Iris pigment epithelial cell (primary cell): ENCODE results near the gene ST3GAL3.
"Not testable (repeated sequence)": the region's sequence is repeated elsewhere in the genome, so short reads cannot be mapped to it uniquely, and the experiment has no call there.

Experiments
- DNase-seq: peaks from one replicate; pipeline ENCODE4 v3.0.0-alpha.2; 2011; ENCODE audit warnings: low read depth

Gene ST3GAL3

GRCh38 chr1:43822040-43822690, 114.8 kb downstream of the ST3GAL3 start:
- DNase-seq, result peak; percentile 78

DNA sequence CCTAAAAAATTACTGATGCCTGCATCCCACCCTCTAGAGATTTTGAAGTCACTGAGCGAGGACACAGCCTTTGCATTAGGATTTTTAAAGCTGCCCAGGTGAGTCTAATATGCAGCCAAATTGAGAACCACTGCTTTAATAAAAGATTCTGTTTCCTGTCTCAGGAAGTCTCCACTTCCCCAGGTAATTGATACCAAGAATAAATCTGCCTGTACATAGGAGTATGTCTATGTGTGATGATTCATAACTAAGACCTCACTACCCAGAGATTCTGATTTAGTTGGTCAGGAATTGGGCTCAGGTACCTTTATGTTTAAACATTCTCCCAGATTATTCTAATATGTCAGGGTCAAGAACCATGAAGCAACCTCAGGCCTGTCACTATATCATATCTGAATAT, 117.5 kb downstream of the ST3GAL3 start:
- no peak for DNase-seq

DNA sequence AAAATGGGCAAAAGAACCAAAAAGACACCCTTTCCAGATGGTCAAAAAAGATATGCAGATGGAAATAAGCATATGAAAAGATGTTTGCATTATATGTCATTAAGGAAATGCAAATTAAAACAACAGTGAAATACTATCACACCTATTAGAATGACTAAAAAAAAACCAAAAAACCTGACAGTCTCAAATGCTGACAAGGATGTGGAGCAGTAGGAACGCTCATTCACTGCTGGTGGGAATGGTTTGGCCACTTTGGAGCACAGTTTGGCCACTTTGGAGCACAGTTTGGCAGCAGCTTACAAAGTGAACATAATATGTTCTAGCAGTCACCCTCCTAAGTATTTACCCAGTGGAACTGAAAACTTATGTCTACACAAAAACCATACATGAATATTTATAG, 121.2 kb downstream of the ST3GAL3 start:
- no peak for DNase-seq

GRCh38 chr1:43830802-43831201, 123.5 kb downstream of the ST3GAL3 start:
- no peak for DNase-seq

DNA sequence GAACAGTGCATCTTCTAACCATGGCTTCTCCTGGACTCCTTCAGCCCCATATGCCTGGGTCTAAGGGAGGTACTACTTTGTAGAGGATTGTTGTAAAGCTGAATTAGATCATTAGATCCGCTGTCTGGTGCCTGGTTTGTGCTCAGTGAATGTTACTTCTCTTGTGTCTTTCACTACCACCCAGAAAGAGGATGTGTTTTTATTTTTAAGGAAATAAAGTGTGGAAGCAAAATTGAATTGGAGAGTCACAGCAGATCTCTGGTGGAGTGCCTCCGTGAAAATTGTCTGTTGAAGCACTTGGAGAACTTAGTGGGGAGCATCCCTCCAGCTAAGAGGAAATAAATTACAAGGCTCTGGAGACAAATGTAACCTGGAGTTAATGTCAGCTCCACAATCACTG, 124.5 kb downstream of the ST3GAL3 start:
- no peak for DNase-seq

GRCh38 chr1:43832255-43832654, 124.9 kb downstream of the ST3GAL3 start:
- no peak for DNase-seq

- no peak for DNase-seq
Observed at GRCh38 chr1:43832998-43833397, 125.7 kb downstream of the ST3GAL3 start.

DNA sequence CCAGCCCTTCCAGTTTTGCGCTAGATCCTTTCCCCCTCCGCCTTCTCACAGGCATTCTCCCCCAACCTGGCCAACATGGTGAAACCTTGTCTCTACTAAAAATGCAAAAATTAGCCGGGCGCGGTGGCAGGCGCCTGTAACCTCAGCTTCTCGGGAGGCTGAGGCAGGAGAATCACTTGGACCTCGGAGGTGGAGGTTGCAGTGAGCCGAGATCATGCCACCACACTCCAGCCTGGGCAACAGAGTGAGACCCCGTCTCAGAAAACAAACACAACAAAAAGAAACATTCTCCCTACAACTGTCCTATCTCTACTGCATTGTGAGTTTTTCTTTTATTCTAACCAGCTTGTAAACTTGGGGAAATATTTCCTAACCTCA, 126.6 kb downstream of the ST3GAL3 start:
- not testable (repeated sequence) for DNase-seq

GRCh38 chr1:43834280-43835081, 127.1 kb downstream of the ST3GAL3 start:
- peak; percentile 45 for DNase-seq

DNA sequence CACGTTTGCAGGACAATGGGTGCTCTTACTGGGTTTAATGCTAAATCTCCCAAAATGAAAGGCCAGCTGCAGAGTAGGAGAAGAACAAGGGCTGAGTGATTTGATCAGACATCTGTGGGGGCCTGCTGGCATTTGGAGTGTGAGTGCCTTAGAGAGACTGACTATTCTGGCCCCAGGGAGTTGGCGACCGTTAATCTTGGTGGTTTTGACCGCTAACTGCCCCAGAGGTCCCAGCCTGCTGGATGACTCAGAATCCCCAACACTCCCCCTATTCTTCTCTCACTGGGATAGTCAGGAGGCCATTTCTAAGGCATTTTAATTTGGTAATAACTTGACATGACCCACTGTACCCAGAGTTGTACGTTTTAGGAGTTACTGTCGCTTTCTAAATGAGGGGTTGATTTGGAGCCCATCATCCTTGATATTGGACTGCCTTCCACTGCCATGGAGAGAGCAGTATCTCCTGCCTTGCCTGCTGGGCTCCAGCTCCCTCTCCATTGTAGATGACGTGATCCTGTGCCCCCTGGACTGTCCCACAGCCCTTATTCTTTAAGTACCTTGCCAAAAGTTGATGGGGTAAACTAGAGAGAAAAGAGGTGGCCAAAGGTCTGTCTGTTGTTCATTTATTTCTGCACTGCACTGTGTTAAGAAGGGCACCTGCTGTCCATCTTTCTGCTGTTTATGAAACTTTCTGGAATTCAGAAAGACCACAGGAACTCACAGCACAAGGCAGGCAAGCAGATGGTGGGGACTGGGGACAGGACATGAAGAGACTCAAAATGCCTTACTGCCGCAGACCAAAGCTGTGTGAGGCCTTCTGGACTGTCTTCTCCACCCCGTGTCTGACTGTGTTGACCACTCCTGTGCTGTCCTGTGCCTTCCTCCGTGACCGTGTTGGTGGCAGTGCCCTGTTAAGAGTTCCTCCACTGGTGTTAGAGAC, 128.0 kb downstream of the ST3GAL3 start:
- peak; percentile 85 for DNase-seq

DNA sequence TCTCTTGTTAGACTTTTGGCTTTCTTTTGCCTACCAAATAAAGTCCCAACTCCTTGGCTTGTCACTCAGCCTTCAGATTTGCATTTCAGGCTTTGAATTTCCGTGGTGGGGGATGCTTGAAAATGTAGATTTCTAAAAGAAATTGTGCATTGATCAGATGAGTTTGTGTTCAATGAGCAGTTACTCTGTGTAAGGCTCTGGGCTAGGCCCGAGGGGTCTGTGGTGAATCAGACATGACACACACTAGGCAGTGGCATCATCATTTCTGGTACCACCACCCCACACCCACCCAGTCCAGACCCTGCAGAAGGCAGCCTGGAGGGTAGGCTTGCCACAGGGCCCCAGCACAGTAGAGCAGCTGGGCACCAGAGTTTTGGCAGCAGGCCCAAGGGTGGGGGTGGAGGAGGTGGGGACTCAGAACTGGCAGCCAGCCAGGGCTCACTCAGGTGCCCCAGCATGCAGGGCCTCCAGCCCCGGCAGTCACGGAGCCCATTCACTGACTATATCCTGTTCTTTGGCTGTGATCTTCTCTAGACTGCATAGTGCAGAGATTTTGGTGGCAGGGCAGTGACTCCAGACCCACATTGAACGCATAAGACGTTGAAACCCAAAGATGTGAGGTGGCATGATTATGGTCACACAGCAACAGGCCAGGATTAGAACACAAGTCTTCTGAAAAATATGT, 129.1 kb downstream of the ST3GAL3 start:
- no peak for DNase-seq

DNA sequence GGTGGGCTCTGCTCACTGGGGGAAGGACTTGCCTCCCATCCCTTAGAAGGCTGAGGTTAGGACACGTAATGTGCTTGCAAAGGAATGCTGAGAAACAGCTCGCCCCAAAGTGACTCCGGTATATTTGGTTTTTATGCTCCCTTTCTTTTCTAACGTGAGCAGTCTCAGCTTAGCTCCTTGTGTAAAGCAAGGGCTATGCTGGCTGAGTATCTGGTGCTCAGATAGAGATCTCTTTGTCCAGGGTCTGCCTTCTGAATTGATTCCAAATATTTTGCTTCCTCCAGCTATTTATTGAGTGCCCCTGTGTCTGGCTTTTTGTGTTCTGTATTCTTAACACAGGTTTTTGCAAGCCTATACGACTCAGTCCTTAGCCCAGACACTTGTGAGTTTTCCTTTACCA, 131.7 kb downstream of the ST3GAL3 start:
- DNase-seq, result no peak

GRCh38 chr1:43841321-43842174, 134.2 kb downstream of the ST3GAL3 start:
- no peak for DNase-seq

DNA sequence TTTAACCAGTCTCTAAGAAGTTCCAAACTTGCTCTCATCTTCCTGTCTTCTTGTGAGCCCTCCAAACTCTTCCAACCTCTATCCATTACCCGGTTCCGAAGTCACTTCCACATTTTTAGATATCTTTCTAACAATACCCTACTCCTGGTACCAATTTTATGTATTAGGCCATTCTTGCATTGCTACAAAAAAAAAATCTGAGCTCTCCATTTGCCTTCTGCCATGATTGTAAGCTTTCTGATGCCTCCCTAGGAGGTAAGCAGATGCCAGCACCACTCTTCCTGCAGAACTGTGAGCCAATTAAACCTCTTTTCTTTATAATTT, 134.8 kb downstream of the ST3GAL3 start:
- no peak for DNase-seq

DNA sequence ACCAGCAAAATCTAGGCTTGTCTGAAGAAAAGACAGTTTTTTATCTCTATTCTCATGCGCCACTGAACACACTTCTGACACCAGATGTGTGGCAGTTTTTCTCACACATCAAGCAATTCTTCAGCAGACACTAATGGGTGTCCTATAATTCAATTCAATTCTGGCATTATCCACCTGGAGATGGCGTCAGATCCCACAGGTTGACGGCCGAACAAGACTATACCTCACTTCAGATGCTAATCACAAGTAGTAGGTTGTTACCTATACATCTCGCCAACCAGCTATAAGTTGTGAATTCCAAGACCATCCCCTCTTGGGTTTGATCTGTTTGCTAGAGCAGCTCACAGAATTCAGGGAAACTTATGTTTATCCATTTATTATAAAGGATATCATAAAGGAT, 136.3 kb downstream of the ST3GAL3 start:
- no peak for DNase-seq

DNA sequence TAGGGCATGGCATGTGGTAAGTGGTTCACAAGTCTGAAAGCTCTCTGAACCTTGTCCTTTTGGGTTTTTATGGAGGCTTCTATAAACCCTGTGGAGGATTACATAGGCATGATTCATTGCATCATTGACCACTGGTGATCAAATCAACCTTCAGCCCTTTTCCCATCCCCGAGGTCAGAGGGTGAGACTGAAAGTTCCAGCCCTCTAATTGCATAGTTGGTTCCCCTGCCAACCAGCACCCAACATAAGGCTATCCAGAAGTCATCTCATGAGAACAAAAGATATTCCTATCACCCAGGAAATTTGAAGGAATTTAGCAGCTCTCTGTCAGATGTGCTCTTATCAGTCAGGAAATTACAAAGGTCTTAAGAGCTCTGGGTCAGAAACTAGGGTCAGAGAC, 136.8 kb downstream of the ST3GAL3 start:
- DNase-seq, result no peak

GRCh38 chr1:43847290-43847689, 140.0 kb downstream of the ST3GAL3 start:
- DNase-seq, result peak; percentile 46

- no peak for DNase-seq
Observed at GRCh38 chr1:43847882-43848281, 140.5 kb downstream of the ST3GAL3 start.

DNA sequence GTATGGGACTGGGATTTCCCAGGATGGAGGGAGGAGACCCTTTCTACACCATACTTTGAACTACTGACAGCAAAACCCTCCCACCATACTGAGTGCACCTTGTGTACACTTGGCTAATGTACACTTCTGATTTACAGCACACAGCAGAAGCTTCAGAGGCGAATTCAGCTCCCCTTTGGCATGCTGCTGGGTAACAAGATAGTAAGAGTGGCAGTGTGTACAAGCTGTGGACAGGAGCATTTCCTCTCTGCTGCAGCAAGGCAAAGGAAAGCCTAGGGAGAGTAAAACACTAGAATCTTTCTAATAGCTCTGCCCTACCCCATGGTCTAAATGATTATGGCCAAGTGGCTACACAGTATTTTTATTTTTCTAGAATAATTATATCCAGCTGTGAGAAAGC, 142.3 kb downstream of the ST3GAL3 start:
- DNase-seq, result no peak

DNA sequence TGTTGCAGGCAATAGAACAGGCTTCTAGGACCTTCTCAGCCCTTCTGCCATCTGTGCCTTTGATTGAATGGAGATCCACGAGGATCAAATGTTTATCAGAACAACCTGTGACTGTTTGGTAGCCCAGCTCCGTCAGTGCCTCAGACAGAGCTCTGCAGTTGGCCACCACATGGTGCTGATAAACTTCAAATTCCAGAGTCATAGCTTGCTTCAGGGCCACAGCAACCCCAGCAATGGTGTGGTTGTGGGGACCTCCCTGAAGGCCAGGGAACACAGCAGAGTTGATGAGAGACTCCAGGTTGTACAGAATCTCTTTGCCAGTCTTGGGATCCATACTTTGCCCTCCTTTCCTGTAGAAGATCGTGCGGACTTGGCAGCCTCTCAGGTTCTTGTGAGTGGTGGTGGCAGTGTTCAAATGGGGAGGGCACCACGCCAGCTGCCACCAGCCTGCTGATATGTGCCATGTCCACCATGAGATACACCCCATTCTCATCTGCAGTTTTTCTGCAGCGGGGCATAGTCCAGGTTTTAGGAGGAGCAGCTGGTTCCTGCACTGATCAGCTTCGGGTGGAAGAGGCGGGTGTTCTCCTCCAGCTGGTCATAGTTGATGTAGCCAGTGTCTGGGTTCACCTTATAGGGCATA, 143.4 kb downstream of the ST3GAL3 start:
- no peak for DNase-seq
